ENCODE data around the gene EXOG.
"Not testable (repeated sequence)": the region's sequence is repeated elsewhere in the genome, so short reads cannot be mapped to it uniquely, and the experiment has no call there.

Gene EXOG

DNA sequence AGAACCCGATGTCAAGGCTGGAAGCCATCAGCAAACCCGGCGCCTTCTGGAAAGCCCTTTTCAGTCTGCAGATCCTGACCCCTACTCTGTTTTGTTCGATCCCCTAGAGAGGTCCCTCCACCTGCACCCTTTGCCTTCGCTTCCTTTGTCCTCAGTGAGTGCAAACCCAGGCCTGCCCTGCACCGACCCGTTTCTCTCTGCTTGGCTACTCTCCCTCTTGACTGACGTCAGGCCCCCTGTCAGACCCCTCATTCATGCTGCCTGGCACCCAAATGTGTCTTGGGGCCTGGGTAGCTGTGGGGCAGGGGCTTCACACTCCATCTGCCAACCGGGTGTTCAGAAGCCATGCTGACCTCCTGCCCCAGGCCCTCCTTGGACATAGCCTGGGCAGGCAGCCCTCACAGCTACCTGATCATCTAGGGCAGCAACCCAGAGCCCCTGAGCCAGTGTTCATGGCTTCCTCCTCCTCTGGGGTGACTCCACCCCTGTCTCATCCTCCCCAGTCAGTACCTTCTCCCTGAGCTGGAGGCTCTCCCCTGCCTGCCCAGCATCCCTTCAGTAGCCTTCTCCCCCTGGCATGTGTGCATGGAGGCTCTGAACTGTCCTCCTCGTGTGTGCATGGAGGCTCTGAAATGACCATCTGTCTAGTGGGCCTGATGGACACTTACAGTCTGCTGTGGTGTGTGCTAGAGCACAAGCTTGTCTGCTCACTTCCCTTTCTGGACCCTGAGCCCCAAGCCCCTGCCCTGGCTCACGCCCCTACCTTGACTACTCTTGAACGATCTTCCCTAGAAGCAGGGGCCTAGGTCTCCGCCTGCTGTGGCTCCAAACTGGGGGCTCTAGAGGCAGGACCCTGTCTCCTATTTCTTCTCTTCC is 69.4 kb downstream of the EXOG start:
- no peak for DNase-seq

DNA sequence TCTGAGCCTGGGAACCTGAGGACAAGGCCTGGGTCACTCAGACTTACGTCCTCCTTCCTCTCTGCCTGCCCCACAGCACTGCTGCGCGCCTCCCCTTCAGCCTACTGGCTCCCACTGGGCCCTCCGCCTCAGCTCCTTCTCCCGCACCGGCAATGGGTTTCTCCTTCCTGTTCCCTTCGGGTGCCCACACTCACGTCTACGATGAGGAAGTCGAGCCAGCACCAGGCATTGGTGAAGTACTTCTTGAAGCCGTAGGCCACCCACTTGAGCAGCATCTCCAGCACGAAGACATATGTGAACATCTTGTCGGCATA is 70.0 kb downstream of the EXOG start:
- no peak for DNase-seq

DNA sequence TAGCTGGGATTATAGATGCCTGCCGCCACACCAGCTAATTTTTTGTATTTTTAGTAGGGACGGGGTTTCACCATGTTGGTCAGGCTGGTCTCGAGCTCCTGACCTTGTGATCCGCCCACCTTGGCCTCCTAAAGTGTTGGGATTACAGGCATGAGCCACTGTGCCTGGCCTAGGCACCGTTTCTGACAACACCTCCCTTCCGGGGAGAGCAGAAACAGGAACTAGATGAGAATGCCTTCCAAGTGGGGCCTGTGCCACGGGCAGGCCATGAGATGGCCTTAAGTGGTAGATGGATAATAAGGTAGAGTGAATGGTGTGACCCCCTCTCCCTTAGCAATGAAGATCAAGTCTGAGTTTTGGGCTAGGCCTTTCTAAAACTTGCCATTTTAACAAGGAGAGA is 70.7 kb downstream of the EXOG start:
- not testable (repeated sequence) for DNase-seq

DNA sequence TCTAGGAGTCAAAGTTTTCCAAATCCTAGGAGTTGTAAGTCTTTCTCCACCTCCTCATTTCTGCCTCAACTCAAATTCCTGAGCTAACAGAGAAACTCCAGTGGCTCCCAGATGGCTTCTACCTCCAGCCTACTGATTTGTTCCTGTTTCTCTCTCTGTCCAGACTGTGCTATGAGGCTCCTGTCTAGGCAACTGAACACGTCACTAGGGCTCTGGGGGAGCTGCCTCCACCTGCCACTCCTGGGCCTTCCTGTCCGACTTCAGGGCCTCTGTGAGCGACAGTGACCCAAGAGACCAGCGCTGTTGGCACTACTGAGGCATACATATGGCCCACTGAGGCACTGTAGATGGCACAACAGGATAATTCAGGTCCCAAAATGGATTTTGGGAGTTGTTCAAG is 71.4 kb downstream of the EXOG start:
- DNase-seq: no peak

DNA sequence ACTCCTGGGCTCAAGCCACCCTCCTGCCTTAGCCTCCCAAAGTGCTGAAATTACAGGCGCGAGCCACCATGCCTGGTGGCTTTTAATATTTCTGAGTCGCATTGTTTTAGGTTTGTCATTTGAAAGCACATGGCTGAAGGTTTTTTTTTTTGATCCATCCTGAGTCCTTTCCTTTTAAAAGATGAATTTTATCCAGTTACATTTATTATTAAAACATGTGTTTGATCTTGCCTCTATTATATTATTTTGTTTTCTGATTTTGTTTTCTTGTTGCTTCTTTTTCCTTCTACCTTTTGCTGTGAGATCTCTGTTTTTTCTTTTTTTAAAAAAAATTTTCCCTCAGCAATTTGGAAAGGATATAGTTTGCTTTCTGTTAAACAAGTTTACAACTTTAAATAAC is 77.0 kb downstream of the EXOG start:
- no peak for DNase-seq

DNA sequence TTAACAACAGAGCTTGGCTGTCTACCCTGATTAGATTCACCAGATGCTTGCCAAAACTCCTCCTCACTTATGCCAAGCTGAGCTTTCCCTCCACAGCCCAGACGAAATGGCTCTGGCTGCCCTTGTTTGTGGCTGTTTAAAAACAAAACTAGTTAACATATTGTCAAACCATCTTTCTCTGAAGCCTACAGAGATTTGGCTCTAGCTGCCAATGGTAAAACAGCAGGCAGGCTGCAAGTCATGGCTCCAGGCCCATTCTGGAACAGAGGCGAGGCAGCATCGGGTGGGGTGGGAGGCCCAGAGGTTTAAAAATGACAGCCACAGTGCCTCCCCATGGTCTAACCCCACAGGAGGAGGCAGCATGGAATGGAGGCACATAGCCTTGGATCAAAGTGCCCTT is 77.4 kb downstream of the EXOG start:
- DNase-seq: no peak

DNA sequence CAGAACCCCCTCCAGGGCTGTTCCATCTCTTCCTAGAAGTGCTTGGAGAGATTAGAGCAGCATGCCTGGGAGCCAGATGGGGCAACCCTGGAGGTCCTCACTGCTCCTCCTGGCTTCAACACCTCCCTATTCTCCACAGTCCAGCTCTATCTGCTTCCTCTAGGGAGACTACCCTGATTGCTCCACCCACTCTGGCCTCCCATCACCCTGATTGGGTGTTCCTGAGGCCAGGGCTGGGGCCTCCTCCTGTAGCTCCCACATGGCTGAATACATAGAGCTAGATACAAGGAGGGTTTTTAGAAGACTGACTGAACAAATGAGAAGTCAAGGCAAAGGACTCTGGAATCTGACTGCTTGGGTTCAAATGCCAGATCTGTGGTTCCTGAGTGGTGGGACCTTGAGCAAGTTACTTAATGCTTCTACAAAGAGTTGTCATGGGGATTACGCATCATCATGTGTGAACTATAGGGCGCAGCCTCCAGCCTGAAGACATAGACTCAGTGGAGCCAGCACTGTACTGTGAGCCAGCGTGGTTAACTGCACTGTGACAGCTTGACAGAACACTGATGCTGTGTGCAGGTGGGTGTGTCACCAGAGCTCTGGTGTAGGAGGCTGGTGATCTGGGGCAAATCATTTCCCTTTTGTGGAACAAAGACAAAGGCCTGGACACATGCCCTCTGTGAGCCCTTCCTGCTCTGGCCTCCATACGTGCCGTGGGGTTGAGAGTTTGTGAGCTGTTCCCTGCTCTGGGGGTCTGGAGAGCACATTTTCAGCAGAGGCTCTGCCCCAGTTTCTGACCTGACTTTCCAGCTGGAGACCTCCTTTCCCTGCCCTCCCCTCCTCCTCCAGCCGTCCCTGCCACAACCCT is 78.5 kb downstream of the EXOG start:
- no peak for DNase-seq

DNA sequence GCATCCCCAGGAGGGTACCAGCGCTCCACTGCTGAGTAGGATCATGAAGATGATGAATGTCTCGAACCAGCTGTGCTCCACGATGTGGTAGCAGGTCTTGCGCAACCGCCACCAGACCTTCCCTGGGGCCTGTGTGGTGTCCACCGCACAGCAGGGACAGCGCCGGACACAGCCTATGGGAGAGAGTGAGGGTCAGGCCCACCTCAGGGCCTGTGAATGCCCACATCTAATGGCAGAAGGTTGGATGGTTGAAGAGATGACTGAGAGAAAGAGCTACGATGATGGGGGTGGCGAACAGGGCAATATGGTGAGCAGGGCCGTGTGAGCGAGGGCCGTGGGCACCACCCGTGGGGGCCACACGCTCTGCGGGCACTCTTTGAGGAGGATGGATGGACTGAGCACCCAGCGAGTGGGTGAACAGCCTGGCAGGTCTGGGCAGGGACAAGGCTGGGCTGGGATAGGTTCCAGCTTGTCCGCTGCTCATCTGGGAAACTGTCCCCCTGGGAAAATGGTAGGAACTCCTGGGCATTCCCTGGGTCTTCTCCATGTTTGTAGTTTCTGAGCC is 79.2 kb downstream of the EXOG start:
- no peak for DNase-seq

All from activated CD4-positive, CD25-positive, alpha-beta regulatory T cell (primary cell).